K562 (cell line): ENCODE data around the gene ELP5. TPM values are rescaled to one million over a fixed set of nuclear protein-coding genes. Genes with fewer than 3 reads are reported as not detected.

ENCODE experiments used
- BHLHE40 ChIP-seq: IDR thresholded peaks from 2 replicates; pipeline ENCODE4 v1.6.1; 2011; ENCODE audit warnings: low read length, improper control_type of control experiment
- BRD4 ChIP-seq: fragments of 200-600 bp; sonication (generic); IDR thresholded peaks from 2 replicates; pipeline ENCODE4 v1.6.1; 2017; ENCODE audit warnings: inconsistent platforms
- BRD9 ChIP-seq: fragments of 450-650 bp; IDR thresholded peaks from 2 replicates; pipeline ENCODE4 v1.6.1; 2018; ENCODE audit warnings: low read depth; ENCODE audit not compliant: partially characterized antibody
- ESRRA ChIP-seq: fragments of 450-650 bp; IDR thresholded peaks from 2 replicates; pipeline ENCODE4 v1.6.1; 2014; ENCODE audit warnings: low read depth, mild to moderate bottlenecking, moderate library complexity, borderline replicate concordance
- FOXJ3 ChIP-seq: sonication (generic); formaldehyde crosslinking; IDR thresholded peaks from 2 replicates; pipeline ENCODE4 v1.4.0; 2020; ENCODE audit warnings: mild to moderate bottlenecking, missing genetic modification reagents
- GABPA ChIP-seq: fragments of 200-800 bp; sonication (Bioruptor generic); conservative IDR thresholded peaks from 2 replicates; pipeline ENCODE4 v1.6.1; 2016; ENCODE audit warnings: low read depth, missing genetic modification characterization, missing compliant biosample characterization
- KLF13 ChIP-seq: fragments of 450-650 bp; IDR thresholded peaks from 2 replicates; pipeline ENCODE4 v1.6.1; 2016; ENCODE audit warnings: missing genetic modification characterization, low read depth, mild to moderate bottlenecking, missing compliant biosample characterization, moderate library complexity, borderline replicate concordance
- MED1 ChIP-seq: sonication (generic); formaldehyde crosslinking; IDR thresholded peaks from 2 replicates; pipeline ENCODE4 v1.8.1; 2023; ENCODE audit warnings: missing genetic modification reagents, borderline replicate concordance
- MYBL2 ChIP-seq, 2 experiments: fragments of 450-650 bp in 1 of 2; sonication (generic) in 1 of 2; formaldehyde crosslinking in 1 of 2; IDR thresholded peaks; 2 replicates each; pipeline versions ENCODE4 v1.6.1 to v1.8.1; 2017 to 2022; ENCODE audit warnings: borderline replicate concordance in 1 of 2, inconsistent platforms in 1 of 2, low read depth in 1 of 2, mild to moderate bottlenecking in 1 of 2, missing genetic modification reagents in 1 of 2, moderate library complexity in 1 of 2
- NCOA4 ChIP-seq: fragments of 450-650 bp; IDR thresholded peaks from 2 replicates; pipeline ENCODE4 v1.6.1; 2018; ENCODE audit warnings: mild to moderate bottlenecking; ENCODE audit not compliant: partially characterized antibody
- PCBP1 ChIP-seq: fragments of 200-400 bp; formaldehyde crosslinking; IDR thresholded peaks from 2 replicates; pipeline ENCODE4 v1.6.1; 2018; ENCODE audit warnings: mild to moderate bottlenecking, low read depth, low read length; ENCODE audit not compliant: poor library complexity, severe bottlenecking
- RNF2 ChIP-seq: sonication (generic); IDR thresholded peaks from 2 replicates; pipeline ENCODE4 v1.6.1; 2016
- SNRNP70 ChIP-seq: fragments of 200-400 bp; formaldehyde crosslinking; optimal IDR thresholded peaks from 2 replicates; pipeline ENCODE3; 2017; ENCODE audit warnings: low read depth, low read length
- SOX6 ChIP-seq: fragments of 450-650 bp; IDR thresholded peaks from 2 replicates; pipeline ENCODE4 v1.6.1; 2014; ENCODE audit warnings: mild to moderate bottlenecking
- ZBED1 ChIP-seq: IDR thresholded peaks from 2 replicates; pipeline ENCODE4 v1.6.1; 2014
- ZBTB7A ChIP-seq: IDR thresholded peaks from 2 replicates; pipeline ENCODE4 v1.6.1; 2011; ENCODE audit warnings: low read depth, mild to moderate bottlenecking, low read length, moderate library complexity, borderline replicate concordance; ENCODE audit not compliant: control insufficient read depth
- ZNF121 ChIP-seq: sonication (generic); formaldehyde crosslinking; conservative IDR thresholded peaks from 2 replicates; pipeline ENCODE4 v1.8.0; 2022; ENCODE audit warnings: missing genetic modification reagents
- ZNF143 ChIP-seq: sonication (generic); formaldehyde crosslinking; IDR thresholded peaks from 2 replicates; pipeline ENCODE4 v1.9.0; 2022; ENCODE audit warnings: mild to moderate bottlenecking, missing genetic modification reagents
- ZNF24 ChIP-seq: fragments of 450-650 bp; IDR thresholded peaks from 2 replicates; pipeline ENCODE4 v1.6.1; 2016
- ZNF589 ChIP-seq: fragments of 200-800 bp; sonication (Bioruptor generic); IDR thresholded peaks from 2 replicates; pipeline ENCODE4 v1.6.1; 2016; ENCODE audit warnings: low read depth, missing genetic modification characterization, missing compliant biosample characterization
- ZNF764 ChIP-seq: fragments of 250-450 bp; sonication (Bioruptor Pico); IDR thresholded peaks from 2 replicates; pipeline ENCODE4 v1.4.0; 2020; ENCODE audit warnings: low read depth, mild to moderate bottlenecking, moderate library complexity
- polyA plus RNA-seq, 8 experiments: library from polyadenylated mRNA; depleted of rRNA in 4 of 8; stranded (reverse) in 5 of 8; unstranded in 3 of 8; fragments of >200 nt; fragmentation: Nextera tagmentation in 2 of 8; fragmentation: Illumina TruSeq in 1 of 8; extraction: Ambion mirVana in 2 of 8; extraction: Trizol in 1 of 8; gene quantifications; 2 replicates each; pipeline versions ENCODE4 v1.2.1 to v1.2.3, GENCODE V29; 2011 to 2014; ENCODE audit warnings: inconsistent platforms in 1 of 8, missing spikeins in 1 of 8
- total RNA-seq, 7 experiments: library from RNA; depleted of rRNA in 6 of 7; stranded (reverse); fragments of >200 nt in 6 of 7; fragmentation: Illumina TruSeq in 2 of 7; extraction: Trizol in 2 of 7; gene quantifications; 2 replicates each; pipeline versions ENCODE4 v1.2.1 to v1.2.3, GENCODE V29; 2011 to 2021; ENCODE audit warnings: low replicate concordance in 1 of 7
- TF ChIP-seq, protein P1 (sequence below): sonication (generic); formaldehyde crosslinking; IDR thresholded peaks from 2 replicates; pipeline ENCODE4 v1.9.0; 2022; ENCODE audit warnings: mild to moderate bottlenecking, missing genetic modification reagents
- TF ChIP-seq, protein P2 (sequence below): IDR thresholded peaks from 3 replicates; pipeline ENCODE4 v1.6.1; 2011; ENCODE audit warnings: borderline replicate concordance, mild to moderate bottlenecking, moderate library complexity; ENCODE audit not compliant: insufficient read length; ENCODE audit errors: extremely low read depth
- TF ChIP-seq, protein P3 (sequence below): fragments of 450-650 bp; formaldehyde crosslinking; IDR thresholded peaks from 2 replicates; pipeline ENCODE4 v1.4.0; 2020; ENCODE audit warnings: mild to moderate bottlenecking, moderate library complexity

The ELP5 gene
- total and polyA plus RNA-seq, 9 of the 15 experiments (the other 6 are each of a cell fraction or from before 2014, with no cell fraction given) = 25.7 to 77.9 (median 52.9) TPM

DNA sequence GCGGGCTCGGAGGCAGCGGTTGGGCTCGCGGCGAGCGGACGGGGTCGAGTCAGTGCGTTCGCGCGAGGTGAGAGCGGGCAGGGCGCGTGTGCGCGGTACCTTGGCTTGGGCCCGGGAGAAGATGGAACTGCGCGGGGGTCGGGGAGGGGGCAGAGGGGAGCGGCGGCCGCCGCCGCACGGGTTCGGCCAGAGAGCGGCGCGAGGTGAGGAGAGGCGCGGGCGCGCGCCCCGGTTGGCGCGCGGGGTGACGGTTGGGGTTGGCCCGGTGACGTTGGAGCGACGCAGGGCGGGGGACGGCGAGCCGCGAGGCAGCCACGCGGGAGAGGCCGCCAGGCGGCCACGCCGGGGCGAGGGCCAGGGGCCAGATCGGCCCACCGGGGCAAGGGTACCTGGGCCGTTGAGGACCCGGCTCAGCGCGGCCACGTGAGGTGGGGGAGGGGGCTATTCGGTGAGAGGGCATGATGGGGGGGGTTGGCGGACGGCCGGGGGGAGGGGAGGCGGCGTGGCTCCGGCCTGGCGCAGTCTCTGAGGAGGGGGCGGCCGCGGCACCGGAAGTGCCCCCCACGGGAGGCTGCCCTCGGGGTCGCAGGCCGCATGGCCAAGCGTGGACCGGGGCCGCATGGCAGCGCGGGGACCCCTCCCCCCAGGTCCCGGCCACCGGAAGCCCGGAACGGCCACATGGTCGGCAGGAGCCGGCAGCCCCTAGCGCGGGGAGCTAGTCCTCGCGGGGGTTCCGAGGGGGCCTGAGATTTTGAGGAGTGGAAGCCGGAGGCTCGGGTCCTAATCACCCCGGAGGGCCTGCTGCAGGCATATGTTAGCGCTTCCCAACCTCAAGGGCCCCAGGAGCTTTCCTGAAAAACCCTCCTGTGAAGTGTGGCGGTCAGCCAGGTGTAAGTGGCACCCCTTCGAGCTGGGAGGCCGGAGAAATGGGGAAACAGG lies 55.9 kb downstream of the ELP5 start (continued):
- 0 out of 2 replicates have a peak, but pooled peaks have one; percentile 58 for TF ChIP-seq ZBTB7A
- TF ChIP-seq ZNF764 (CRISPR knock-in tag) = no peak
- TF ChIP-seq MYBL2 (IDR thresholded peaks at IDR 0.05; ENCODE audit: low read depth) = no peak
- no peak for TF ChIP-seq MYBL2 (CRISPR knock-in tag; IDR thresholded peaks at IDR 0.05; ENCODE audit: borderline replicate concordance)
- no peak for TF ChIP-seq KLF13
- TF ChIP-seq, protein P1, sequence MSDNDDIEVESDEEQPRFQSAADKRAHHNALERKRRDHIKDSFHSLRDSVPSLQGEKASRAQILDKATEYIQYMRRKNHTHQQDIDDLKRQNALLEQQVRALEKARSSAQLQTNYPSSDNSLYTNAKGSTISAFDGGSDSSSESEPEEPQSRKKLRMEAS (CRISPR knock-in tag) = peak; percentile 90
- TF ChIP-seq FOXJ3 (CRISPR knock-in tag) = no peak
- TF ChIP-seq SOX6 = no peak
- TF ChIP-seq PCBP1 = peak; percentile 56
- TF ChIP-seq MED1 (CRISPR knock-in tag) = no peak
- no peak for TF ChIP-seq BRD9
- TF ChIP-seq, protein P2, sequence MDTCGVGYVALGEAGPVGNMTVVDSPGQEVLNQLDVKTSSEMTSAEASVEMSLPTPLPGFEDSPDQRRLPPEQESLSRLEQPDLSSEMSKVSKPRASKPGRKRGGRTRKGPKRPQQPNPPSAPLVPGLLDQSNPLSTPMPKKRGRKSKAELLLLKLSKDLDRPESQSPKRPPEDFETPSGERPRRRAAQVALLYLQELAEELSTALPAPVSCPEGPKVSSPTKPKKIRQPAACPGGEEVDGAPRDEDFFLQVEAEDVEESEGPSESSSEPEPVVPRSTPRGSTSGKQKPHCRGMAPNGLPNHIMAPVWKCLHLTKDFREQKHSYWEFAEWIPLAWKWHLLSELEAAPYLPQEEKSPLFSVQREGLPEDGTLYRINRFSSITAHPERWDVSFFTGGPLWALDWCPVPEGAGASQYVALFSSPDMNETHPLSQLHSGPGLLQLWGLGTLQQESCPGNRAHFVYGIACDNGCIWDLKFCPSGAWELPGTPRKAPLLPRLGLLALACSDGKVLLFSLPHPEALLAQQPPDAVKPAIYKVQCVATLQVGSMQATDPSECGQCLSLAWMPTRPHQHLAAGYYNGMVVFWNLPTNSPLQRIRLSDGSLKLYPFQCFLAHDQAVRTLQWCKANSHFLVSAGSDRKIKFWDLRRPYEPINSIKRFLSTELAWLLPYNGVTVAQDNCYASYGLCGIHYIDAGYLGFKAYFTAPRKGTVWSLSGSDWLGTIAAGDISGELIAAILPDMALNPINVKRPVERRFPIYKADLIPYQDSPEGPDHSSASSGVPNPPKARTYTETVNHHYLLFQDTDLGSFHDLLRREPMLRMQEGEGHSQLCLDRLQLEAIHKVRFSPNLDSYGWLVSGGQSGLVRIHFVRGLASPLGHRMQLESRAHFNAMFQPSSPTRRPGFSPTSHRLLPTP = no peak
- no peak for TF ChIP-seq ZNF121 (CRISPR knock-in tag)
- TF ChIP-seq ZNF589 (CRISPR knock-in tag) = no peak
- TF ChIP-seq, protein P3, sequence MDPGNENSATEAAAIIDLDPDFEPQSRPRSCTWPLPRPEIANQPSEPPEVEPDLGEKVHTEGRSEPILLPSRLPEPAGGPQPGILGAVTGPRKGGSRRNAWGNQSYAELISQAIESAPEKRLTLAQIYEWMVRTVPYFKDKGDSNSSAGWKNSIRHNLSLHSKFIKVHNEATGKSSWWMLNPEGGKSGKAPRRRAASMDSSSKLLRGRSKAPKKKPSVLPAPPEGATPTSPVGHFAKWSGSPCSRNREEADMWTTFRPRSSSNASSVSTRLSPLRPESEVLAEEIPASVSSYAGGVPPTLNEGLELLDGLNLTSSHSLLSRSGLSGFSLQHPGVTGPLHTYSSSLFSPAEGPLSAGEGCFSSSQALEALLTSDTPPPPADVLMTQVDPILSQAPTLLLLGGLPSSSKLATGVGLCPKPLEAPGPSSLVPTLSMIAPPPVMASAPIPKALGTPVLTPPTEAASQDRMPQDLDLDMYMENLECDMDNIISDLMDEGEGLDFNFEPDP = no peak
- TF ChIP-seq RNF2 = no peak
- TF ChIP-seq ZNF24 = no peak
- peak; percentile 64; the same call in 1 of the 2 replicates for TF ChIP-seq BRD4
- TF ChIP-seq ZBED1 = no peak
- peak; percentile 60 for TF ChIP-seq GABPA (tag)
- TF ChIP-seq ESRRA = no peak
- no peak for TF ChIP-seq ZNF143 (CRISPR knock-in tag)
- TF ChIP-seq NCOA4 = no peak
- no peak for TF ChIP-seq BHLHE40
- TF ChIP-seq SNRNP70 = no peak
